ENCODE results near the gene NDUFA6.

DNA sequence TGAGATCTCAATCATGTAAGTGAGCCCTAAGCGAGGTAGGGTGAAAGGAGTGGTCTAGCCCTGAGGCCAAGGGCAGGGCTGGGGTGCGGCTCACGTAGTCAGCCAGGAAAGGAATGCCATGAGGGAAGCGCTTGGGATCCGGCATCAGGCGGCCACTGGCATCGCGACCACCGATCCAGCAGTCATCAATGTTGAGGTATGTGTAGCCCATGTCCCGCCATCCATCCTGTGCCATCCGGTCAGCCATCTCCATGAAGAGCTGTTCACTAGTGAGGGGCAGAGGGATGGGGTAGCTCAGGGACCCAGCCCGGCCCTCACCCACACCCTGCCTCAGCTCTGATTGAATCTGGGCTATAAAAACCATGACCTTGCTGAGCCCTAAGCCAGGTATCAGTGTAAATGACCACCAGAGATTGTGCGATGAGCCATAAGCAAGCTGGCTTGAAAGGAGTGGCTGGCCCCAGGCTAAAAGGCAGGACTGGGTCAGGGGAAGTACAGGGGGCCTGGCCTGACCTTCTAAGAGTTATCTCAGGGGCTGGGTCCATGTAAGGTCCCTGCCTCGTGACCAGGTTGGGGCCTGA lies 22.8 kb downstream of the NDUFA6 start:
- TF ChIP-seq, protein P1, sequence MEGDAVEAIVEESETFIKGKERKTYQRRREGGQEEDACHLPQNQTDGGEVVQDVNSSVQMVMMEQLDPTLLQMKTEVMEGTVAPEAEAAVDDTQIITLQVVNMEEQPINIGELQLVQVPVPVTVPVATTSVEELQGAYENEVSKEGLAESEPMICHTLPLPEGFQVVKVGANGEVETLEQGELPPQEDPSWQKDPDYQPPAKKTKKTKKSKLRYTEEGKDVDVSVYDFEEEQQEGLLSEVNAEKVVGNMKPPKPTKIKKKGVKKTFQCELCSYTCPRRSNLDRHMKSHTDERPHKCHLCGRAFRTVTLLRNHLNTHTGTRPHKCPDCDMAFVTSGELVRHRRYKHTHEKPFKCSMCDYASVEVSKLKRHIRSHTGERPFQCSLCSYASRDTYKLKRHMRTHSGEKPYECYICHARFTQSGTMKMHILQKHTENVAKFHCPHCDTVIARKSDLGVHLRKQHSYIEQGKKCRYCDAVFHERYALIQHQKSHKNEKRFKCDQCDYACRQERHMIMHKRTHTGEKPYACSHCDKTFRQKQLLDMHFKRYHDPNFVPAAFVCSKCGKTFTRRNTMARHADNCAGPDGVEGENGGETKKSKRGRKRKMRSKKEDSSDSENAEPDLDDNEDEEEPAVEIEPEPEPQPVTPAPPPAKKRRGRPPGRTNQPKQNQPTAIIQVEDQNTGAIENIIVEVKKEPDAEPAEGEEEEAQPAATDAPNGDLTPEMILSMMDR (IDR thresholded peaks at IDR 0.05; ENCODE audit: low read length): no peak
- TF ChIP-seq EZH2 (IDR thresholded peaks at IDR 0.05; ENCODE audit: borderline replicate concordance, low read length): no peak

Data from OCI-LY1 (cell line).